Measurements from ENCODE around the gene CCL21. TPM values are rescaled to one million over a fixed set of nuclear protein-coding genes. Genes with fewer than 3 reads are reported as not detected.

The CCL21 gene
- total RNA-seq, 1 experiment from 2014 or later: not detected

- no peaks in the 10 kb centered on the region for H3K4me1 ChIP-seq (ENCODE audit: control insufficient read depth, insufficient read depth, low read length)
- H3K9me3 ChIP-seq (ENCODE audit: control insufficient read depth, insufficient read depth, low read depth, low read length): no peaks in the 10 kb centered on the region
- ATAC-seq (no peak), DNase-seq (ENCODE audit: low read depth, low spot score) (no peak)
- H3K36me3 ChIP-seq (ENCODE audit: control insufficient read depth, insufficient read depth, low read length): no peaks in the 10 kb centered on the region
- no peaks in the 10 kb centered on the region for H3K27me3 ChIP-seq (ENCODE audit: control insufficient read depth, insufficient read depth, low read length)
- no peak overlapping the region for H3K4me3 ChIP-seq (ENCODE audit: low read depth in 2 of 2, low read length in 2 of 2)
- ChIA-PET CTCF (interaction anchor here (1.1 to 2.9 kb wide), 2 partner anchors 17 to 75 kb away, joined by 3 to 10 read pairs; no protein-coding TSS in a partner anchor), POLR2A (no interaction called here)
- intact Hi-C loops (cut with micrococcal nuclease; ENCODE audit: unreplicated experiment): no loop called here
- TF ChIP-seq POLR2AphosphoS5 (IDR thresholded peaks at IDR 0.05; ENCODE audit: low read depth, low read length): no peak
- TF ChIP-seq TCF7L2 (IDR thresholded peaks at IDR 0.05; ENCODE audit: low read depth, low read length): no peak
- TF ChIP-seq REST (IDR thresholded peaks at IDR 0.05; ENCODE audit: insufficient read depth in 1 of 2, low read depth in 2 of 2, low read length in 1 of 2): no peak
- TF ChIP-seq CTCF (IDR thresholded peaks at IDR 0.05): no peak
- no peak for TF ChIP-seq SIN3A (IDR thresholded peaks at IDR 0.05; ENCODE audit: borderline replicate concordance, insufficient read depth, low read depth, low read length)
- in situ Hi-C loops (cut with HindIII; ENCODE audit: low pct_unique_long_range_greater_than_20kb, low sequenced_read_pairs): no loop called here
- no peak overlapping the region for H3K27ac ChIP-seq (ENCODE audit: low read length)
- no TSS peak for BruUV-seq (replicated peaks)
These were observed 24.3 kb downstream of the CCL21 start for GRCh38 chr9:34685591-34685990.

DNA sequence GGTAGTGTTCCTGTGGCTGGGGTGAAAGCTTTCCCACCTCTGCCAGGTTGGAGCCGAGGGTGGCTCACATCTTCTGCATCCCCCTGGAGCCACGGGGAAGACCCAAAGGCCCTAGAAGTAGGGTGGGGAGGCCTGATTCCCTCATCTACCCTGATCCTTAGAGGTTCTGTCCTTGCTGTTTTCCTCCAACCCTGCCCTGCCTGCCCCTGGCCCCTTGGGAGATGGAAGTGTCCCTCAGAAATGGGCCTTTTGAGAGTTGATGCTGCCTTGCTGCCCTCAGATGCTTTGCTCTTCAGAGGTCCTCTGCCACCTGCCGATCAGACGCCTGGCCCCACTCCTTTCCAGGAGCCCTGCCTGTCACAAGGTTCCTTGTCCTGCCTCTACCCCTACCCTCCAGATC lies 25.1 kb downstream of the CCL21 start:
- in situ Hi-C loops (cut with HindIII; ENCODE audit: low pct_unique_long_range_greater_than_20kb, low sequenced_read_pairs): no loop called here
- TF ChIP-seq CTCF (IDR thresholded peaks at IDR 0.05) (no peak), SIN3A (IDR thresholded peaks at IDR 0.05; ENCODE audit: borderline replicate concordance, insufficient read depth, low read depth, low read length) (no peak), REST (IDR thresholded peaks at IDR 0.05; ENCODE audit: insufficient read depth in 1 of 2, low read depth in 2 of 2, low read length in 1 of 2) (no peak), POLR2AphosphoS5 (IDR thresholded peaks at IDR 0.05; ENCODE audit: low read depth, low read length) (no peak), TCF7L2 (IDR thresholded peaks at IDR 0.05; ENCODE audit: low read depth, low read length) (no peak)
- POLR2A ChIA-PET: no interaction called here
- no peak for ATAC-seq
- DNase-seq (ENCODE audit: low read depth, low spot score): no peak
- H3K4me1 ChIP-seq (ENCODE audit: control insufficient read depth, insufficient read depth, low read length): no peaks in the 10 kb centered on the region
- BruUV-seq (replicated peaks): no TSS peak
- no peaks in the 10 kb centered on the region for H3K9me3 ChIP-seq (ENCODE audit: control insufficient read depth, insufficient read depth, low read depth, low read length)
- H3K36me3 ChIP-seq (ENCODE audit: control insufficient read depth, insufficient read depth, low read length): no peaks in the 10 kb centered on the region
- H3K4me3 ChIP-seq (ENCODE audit: low read depth in 2 of 2, low read length in 2 of 2): no peak overlapping the region
- CTCF ChIA-PET: interaction anchor here (1.1 to 2.9 kb wide), 2 partner anchors 18 to 75 kb away, joined by 3 to 10 read pairs; no protein-coding TSS in a partner anchor
- intact Hi-C loops (cut with micrococcal nuclease; ENCODE audit: unreplicated experiment): no loop called here
- H3K27me3 ChIP-seq (ENCODE audit: control insufficient read depth, insufficient read depth, low read length): no peaks in the 10 kb centered on the region
- H3K27ac ChIP-seq (ENCODE audit: low read length): no peak overlapping the region
